ENCODE results near the gene OR8G1.
"Not testable (repeated sequence)": the region's sequence is repeated elsewhere in the genome, so short reads cannot be mapped to it uniquely, and the experiment has no call there.

OR8G1 gene

GRCh38 chr11:124240621-124241397, at the start of gene OR8G1:
Gene OR8G1 (plus strand): TSS chr11:124241095. CDS start chr11:124249676, 8,581 bp downstream.
- DNase-seq (ENCODE audit: low read depth), result no peak

- no peak for DNase-seq (ENCODE audit: low read depth)
Observed at GRCh38 chr11:124193221-124194010, 47.5 kb upstream of the OR8G1 start.

GRCh38 chr11:124194293-124195188, 46.4 kb upstream of the OR8G1 start:
- DNase-seq (ENCODE audit: low read depth), result no peak

GRCh38 chr11:124195189-124195734, 45.6 kb upstream of the OR8G1 start:
- DNase-seq (ENCODE audit: low read depth), result no peak

GRCh38 chr11:124197999-124198398, 42.9 kb upstream of the OR8G1 start:
- no peak for DNase-seq (ENCODE audit: low read depth)

- DNase-seq (ENCODE audit: low read depth), result no peak
Observed at GRCh38 chr11:124198897-124199296, 42.0 kb upstream of the OR8G1 start.

GRCh38 chr11:124199702-124200101, 41.2 kb upstream of the OR8G1 start:
- DNase-seq (ENCODE audit: low read depth), result no peak

- no peak for DNase-seq (ENCODE audit: low read depth)
Observed at GRCh38 chr11:124200671-124201070, 40.2 kb upstream of the OR8G1 start.

- DNase-seq (ENCODE audit: low read depth), result no peak
Observed at GRCh38 chr11:124202951-124203350, 37.9 kb upstream of the OR8G1 start.

- DNase-seq (ENCODE audit: low read depth), result no peak
Observed at GRCh38 chr11:124204008-124204407, 36.9 kb upstream of the OR8G1 start.

- DNase-seq (ENCODE audit: low read depth), result no peak
Observed at GRCh38 chr11:124207102-124207792, 33.6 kb upstream of the OR8G1 start.

GRCh38 chr11:124209824-124210357, 31.0 kb upstream of the OR8G1 start:
- DNase-seq (ENCODE audit: low read depth), result no peak

- no peak for DNase-seq (ENCODE audit: low read depth)
Observed at GRCh38 chr11:124210421-124210820, 30.5 kb upstream of the OR8G1 start.

- DNase-seq (ENCODE audit: low read depth), result no peak
Observed at GRCh38 chr11:124211321-124211720, 29.6 kb upstream of the OR8G1 start.

- DNase-seq (ENCODE audit: low read depth), result no peak
Observed at GRCh38 chr11:124214027-124214426, 26.9 kb upstream of the OR8G1 start.

GRCh38 chr11:124219126-124219525, 21.8 kb upstream of the OR8G1 start:
- no peak for DNase-seq (ENCODE audit: low read depth)

GRCh38 chr11:124222407-124222806, 18.5 kb upstream of the OR8G1 start:
- DNase-seq (ENCODE audit: low read depth), result no peak

- not testable (repeated sequence) for DNase-seq (ENCODE audit: low read depth)
Observed at GRCh38 chr11:124224618-124225423, 16.1 kb upstream of the OR8G1 start.

GRCh38 chr11:124225471-124225870, 15.4 kb upstream of the OR8G1 start:
- no peak for DNase-seq (ENCODE audit: low read depth)

GRCh38 chr11:124233376-124233775, 7.5 kb upstream of the OR8G1 start:
- no peak for DNase-seq (ENCODE audit: low read depth)
